ENCODE results near the gene ZNF467.

The ZNF467 gene

DNA sequence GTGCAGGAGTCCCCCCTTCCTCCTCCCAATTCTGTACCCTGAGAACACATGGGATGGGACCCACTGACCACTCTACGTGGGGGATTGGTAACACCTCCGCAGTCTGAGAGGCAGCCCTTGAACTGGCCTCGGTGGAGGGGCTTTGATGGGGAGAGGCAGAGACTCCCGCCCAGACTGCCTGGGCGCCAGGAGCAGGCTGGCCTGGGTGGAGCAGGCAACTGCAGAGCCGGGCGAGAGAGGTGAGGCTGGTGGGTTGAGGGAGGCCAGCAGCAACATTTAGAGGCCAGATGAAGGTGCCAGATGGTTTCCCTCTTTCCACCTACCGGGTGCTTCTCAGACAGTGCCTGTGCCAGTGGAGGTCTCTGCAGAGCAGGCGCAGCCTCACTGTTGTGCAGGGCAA, 30.7 kb upstream of the ZNF467 start:
- Histone ChIP-seq H3K27me3 (ENCODE audit: control insufficient read depth, insufficient read depth, low read length) (no peaks in the 10 kb centered on the region), H3K27ac (ENCODE audit: low read length) (no peak overlapping the region), H3K9ac (ENCODE audit: low read length) (no peak overlapping the region), H3K4me1 (ENCODE audit: control insufficient read depth, low read depth, low read length) (no peaks in the 10 kb centered on the region), H3K9me3 (ENCODE audit: control insufficient read depth, low read depth, low read length) (no peaks in the 10 kb centered on the region), H3K36me3 (ENCODE audit: control insufficient read depth, low read depth, low read length) (no peaks in the 10 kb centered on the region), H3K4me3 (ENCODE audit: low read length) (no peak overlapping the region)

DNA sequence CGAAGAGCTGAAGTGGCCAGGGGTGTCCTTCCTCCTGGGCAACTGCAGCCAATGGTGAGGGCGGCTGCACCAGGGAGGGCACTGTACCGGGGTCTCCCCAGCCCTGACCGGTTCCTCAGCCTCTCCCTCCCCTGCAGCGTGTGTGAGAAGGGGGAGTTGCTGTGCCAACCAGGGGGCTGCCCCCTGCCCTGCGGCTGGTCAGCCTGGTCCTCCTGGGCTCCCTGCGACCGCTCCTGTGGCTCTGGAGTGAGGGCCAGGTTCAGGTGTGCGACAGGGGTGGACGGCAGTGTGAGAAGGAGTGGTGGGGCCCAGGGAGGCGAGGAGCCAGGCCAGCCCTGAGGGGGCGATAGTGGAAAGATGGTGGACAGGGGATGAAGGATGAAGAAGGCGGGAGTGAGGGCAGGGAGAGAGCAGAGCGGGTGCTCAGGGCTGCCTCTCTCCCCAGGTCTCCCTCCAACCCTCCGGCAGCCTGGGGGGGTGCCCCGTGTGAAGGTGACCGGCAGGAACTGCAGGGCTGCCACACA, 30.2 kb upstream of the ZNF467 start:
- no peaks in the 10 kb centered on the region for H3K9me3 ChIP-seq (ENCODE audit: control insufficient read depth, low read depth, low read length)
- no peak overlapping the region for H3K9ac ChIP-seq (ENCODE audit: low read length)
- no peaks in the 10 kb centered on the region for H3K4me1 ChIP-seq (ENCODE audit: control insufficient read depth, low read depth, low read length)
- no peaks in the 10 kb centered on the region for H3K36me3 ChIP-seq (ENCODE audit: control insufficient read depth, low read depth, low read length)
- no peak overlapping the region for H3K4me3 ChIP-seq (ENCODE audit: low read length)
- H3K27me3 ChIP-seq (ENCODE audit: control insufficient read depth, insufficient read depth, low read length) = no peaks in the 10 kb centered on the region
- no peak overlapping the region for H3K27ac ChIP-seq (ENCODE audit: low read length)

DNA sequence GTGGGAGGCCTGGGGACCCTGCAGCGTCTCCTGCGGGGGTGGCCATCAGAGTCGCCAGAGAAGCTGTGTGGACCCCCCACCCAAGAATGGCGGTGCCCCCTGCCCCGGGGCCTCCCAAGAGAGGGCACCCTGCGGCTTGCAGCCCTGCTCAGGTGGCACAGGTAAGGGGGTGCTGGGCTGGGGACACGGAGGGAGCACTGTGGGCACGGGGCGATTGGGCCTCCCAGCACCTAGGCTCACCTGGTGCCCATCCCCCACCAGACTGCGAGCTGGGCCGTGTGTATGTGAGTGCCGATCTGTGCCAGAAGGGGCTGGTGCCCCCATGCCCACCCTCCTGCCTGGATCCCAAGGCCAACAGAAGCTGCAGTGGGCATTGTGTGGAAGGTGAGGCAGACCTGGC, 29.6 kb upstream of the ZNF467 start:
- Histone ChIP-seq H3K9me3 (ENCODE audit: control insufficient read depth, low read depth, low read length) (no peaks in the 10 kb centered on the region), H3K27me3 (ENCODE audit: control insufficient read depth, insufficient read depth, low read length) (no peaks in the 10 kb centered on the region), H3K4me3 (ENCODE audit: low read length) (no peak overlapping the region), H3K9ac (ENCODE audit: low read length) (no peak overlapping the region), H3K36me3 (ENCODE audit: control insufficient read depth, low read depth, low read length) (no peaks in the 10 kb centered on the region), H3K4me1 (ENCODE audit: control insufficient read depth, low read depth, low read length) (no peaks in the 10 kb centered on the region), H3K27ac (ENCODE audit: low read length) (no peak overlapping the region)

DNA sequence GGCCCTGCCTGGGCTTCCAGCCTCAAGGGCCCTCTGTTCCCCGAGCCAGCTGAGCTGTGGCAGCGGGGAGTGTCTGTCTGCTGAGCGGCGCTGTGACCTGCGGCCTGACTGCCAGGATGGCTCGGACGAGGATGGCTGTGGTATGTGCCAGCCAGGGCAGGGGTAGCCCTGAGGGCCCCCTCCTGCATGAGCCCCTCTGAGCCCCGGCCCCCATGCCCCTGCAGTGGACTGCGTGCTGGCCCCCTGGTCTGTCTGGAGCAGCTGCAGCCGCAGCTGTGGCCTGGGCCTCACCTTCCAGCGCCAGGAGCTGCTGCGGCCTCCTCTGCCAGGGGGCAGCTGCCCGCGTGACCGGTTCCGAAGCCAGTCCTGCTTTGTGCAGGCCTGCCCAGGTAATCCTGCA, 28.4 kb upstream of the ZNF467 start:
- no peaks in the 10 kb centered on the region for H3K27me3 ChIP-seq (ENCODE audit: control insufficient read depth, insufficient read depth, low read length)
- H3K4me1 ChIP-seq (ENCODE audit: control insufficient read depth, low read depth, low read length) = no peaks in the 10 kb centered on the region
- H3K9ac ChIP-seq (ENCODE audit: low read length) = no peak overlapping the region
- no peak overlapping the region for H3K27ac ChIP-seq (ENCODE audit: low read length)
- H3K4me3 ChIP-seq (ENCODE audit: low read length) = no peak overlapping the region
- no peaks in the 10 kb centered on the region for H3K36me3 ChIP-seq (ENCODE audit: control insufficient read depth, low read depth, low read length)
- no peaks in the 10 kb centered on the region for H3K9me3 ChIP-seq (ENCODE audit: control insufficient read depth, low read depth, low read length)

DNA sequence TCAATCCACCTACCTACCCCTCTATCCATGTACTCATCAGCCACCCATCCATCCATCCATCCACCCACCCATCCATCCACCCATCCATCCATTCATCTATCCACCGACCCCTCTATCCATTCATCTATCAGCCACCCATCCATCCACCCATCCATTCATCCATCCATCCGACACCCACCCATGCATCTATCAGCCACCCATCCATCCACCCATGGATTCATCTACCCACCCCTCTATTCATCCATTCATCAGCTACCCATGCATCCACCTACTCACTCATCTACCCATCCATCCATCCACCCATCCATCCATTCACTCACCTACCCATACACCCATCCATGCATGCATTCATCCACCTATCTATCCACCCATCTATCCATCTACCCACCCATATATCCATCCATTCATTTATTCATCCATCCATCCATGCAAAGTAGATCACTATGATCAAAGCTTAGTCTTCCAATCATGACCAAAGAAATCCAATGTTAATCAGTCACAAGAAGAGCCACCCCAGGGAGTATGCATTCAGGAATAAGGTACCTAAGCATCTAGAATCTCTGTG, 27.7 kb upstream of the ZNF467 start:
- Histone ChIP-seq H3K9me3 (ENCODE audit: control insufficient read depth, low read depth, low read length) (no peaks in the 10 kb centered on the region), H3K27me3 (ENCODE audit: control insufficient read depth, insufficient read depth, low read length) (no peaks in the 10 kb centered on the region), H3K4me3 (ENCODE audit: low read length) (no peak overlapping the region), H3K27ac (ENCODE audit: low read length) (no peak overlapping the region), H3K4me1 (ENCODE audit: control insufficient read depth, low read depth, low read length) (no peaks in the 10 kb centered on the region), H3K36me3 (ENCODE audit: control insufficient read depth, low read depth, low read length) (no peaks in the 10 kb centered on the region), H3K9ac (ENCODE audit: low read length) (no peak overlapping the region)

DNA sequence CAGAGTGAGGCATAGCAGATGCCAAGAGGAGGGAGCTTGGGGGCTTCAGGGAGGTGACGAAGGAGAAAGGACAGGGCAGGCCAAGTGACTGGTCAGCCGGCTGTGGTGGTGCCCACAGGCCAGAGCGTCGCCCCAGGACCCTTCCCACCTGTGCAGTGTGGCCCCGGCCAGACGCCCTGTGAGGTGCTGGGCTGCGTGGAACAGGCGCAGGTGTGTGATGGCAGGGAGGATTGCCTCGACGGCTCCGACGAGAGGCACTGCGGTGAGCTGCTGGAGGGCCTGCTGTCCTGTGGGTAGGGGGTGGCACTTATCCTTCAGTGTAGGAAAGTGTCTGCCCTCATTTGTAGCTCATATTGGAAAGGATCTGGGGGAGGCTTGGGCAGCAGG, 26.8 kb upstream of the ZNF467 start:
- no peaks in the 10 kb centered on the region for H3K36me3 ChIP-seq (ENCODE audit: control insufficient read depth, low read depth, low read length)
- no peaks in the 10 kb centered on the region for H3K27me3 ChIP-seq (ENCODE audit: control insufficient read depth, insufficient read depth, low read length)
- H3K27ac ChIP-seq (ENCODE audit: low read length) = no peak overlapping the region
- no peaks in the 10 kb centered on the region for H3K4me1 ChIP-seq (ENCODE audit: control insufficient read depth, low read depth, low read length)
- H3K4me3 ChIP-seq (ENCODE audit: low read length) = no peak overlapping the region
- no peak overlapping the region for H3K9ac ChIP-seq (ENCODE audit: low read length)
- no peaks in the 10 kb centered on the region for H3K9me3 ChIP-seq (ENCODE audit: control insufficient read depth, low read depth, low read length)

DNA sequence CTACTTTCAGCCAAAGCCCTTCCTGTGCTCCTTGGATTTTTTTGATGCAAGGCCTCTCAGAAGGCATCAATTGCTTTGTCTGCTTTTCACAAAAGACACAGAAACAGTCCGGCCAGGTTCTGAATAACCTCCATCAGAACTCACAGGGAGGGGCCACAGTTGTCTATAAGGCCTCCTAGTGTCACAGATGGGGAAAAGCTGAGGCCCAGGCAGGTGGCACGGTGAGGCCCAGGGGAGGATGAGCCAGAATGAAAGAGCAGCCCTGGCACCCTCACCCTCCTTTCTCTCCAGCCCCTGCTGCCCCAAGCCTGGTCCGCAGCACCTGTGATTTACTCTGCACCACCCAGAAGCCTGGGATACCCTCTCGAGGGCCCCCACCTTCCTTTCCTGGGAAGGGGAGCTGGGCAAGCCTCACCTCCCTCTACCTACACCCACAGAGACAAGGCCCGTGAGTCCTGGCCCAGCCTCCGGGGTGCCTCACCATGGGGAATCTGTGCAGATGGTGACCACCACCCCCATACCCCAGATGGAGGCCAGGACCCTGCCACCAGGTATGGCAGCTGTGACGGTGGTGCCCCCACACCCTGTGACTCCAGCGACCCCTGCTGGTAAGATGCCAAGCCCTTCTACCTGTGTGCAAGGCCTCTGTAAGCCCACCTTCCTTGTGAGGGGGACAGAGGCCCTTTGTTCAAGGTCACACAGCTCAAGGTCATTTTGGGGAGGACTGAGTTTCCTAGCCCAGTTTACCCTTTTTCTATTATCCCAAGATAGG, 26.2 kb upstream of the ZNF467 start:
- H3K36me3 ChIP-seq (ENCODE audit: control insufficient read depth, low read depth, low read length) = no peaks in the 10 kb centered on the region
- H3K27me3 ChIP-seq (ENCODE audit: control insufficient read depth, insufficient read depth, low read length) = no peaks in the 10 kb centered on the region
- no peaks in the 10 kb centered on the region for H3K4me1 ChIP-seq (ENCODE audit: control insufficient read depth, low read depth, low read length)
- no peak overlapping the region for H3K9ac ChIP-seq (ENCODE audit: low read length)
- no peak overlapping the region for H3K4me3 ChIP-seq (ENCODE audit: low read length)
- H3K27ac ChIP-seq (ENCODE audit: low read length) = no peak overlapping the region
- H3K9me3 ChIP-seq (ENCODE audit: control insufficient read depth, low read depth, low read length) = no peaks in the 10 kb centered on the region

DNA sequence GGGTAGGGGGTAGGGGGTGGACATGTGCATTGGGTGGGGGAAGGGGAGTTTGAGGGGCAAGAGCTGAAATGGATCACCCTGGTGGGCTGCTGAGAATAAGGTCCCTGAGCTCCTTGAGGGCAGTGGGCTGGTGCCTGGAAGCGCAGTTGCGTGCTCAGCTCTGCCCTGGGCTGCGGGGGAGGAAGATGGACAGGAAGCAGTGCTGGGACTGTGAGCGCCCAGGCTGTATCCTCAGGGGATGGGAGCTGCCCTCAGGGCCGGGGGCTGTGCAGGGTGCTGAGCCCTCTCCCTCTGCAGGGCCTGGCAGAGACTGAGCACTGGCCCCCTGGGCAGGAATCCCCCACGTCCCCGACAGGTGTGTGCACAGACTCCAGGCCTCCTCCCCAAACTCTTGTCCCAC, 24.4 kb upstream of the ZNF467 start:
- no peak overlapping the region for H3K27ac ChIP-seq (ENCODE audit: low read length)
- no peaks in the 10 kb centered on the region for H3K36me3 ChIP-seq (ENCODE audit: control insufficient read depth, low read depth, low read length)
- H3K4me3 ChIP-seq (ENCODE audit: low read length) = no peak overlapping the region
- no peaks in the 10 kb centered on the region for H3K4me1 ChIP-seq (ENCODE audit: control insufficient read depth, low read depth, low read length)
- no peak overlapping the region for H3K9ac ChIP-seq (ENCODE audit: low read length)
- H3K9me3 ChIP-seq (ENCODE audit: control insufficient read depth, low read depth, low read length) = no peaks in the 10 kb centered on the region
- no peaks in the 10 kb centered on the region for H3K27me3 ChIP-seq (ENCODE audit: control insufficient read depth, insufficient read depth, low read length)

DNA sequence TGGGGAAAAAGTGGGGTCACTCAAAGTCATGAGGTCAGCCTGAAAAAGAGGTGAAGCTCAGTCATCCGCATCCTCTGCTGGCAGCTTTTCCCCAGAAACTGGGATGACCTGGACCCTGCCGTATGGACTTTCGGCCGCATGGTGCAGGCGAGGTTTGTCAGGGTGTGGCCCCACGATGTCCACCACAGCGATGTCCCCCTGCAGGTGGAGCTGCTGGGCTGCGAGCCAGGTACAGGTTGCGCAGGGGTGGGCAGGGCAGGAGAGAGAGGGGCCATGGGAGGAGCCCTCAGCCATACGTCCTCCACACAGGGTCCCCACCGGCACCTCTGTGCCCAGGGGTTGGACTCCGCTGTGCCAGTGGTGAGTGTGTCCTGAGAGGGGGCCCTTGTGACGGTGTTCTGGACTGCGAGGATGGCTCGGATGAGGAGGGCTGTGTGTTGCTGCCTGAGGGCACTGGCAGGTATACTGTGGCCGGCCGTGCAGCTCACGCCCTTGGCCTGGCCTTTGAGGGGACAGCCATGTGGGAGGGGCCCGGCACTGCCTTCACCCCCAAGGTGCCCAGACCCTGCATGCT, 23.0 kb upstream of the ZNF467 start:
- H3K27me3 ChIP-seq (ENCODE audit: control insufficient read depth, insufficient read depth, low read length) = peaks cover under 1% of the 10 kb centered on the region
- H3K9ac ChIP-seq (ENCODE audit: low read length) = no peak overlapping the region
- H3K4me3 ChIP-seq (ENCODE audit: low read length) = no peak overlapping the region
- no peaks in the 10 kb centered on the region for H3K9me3 ChIP-seq (ENCODE audit: control insufficient read depth, low read depth, low read length)
- H3K36me3 ChIP-seq (ENCODE audit: control insufficient read depth, low read depth, low read length) = no peaks in the 10 kb centered on the region
- no peak overlapping the region for H3K27ac ChIP-seq (ENCODE audit: low read length)
- no peaks in the 10 kb centered on the region for H3K4me1 ChIP-seq (ENCODE audit: control insufficient read depth, low read depth, low read length)

DNA sequence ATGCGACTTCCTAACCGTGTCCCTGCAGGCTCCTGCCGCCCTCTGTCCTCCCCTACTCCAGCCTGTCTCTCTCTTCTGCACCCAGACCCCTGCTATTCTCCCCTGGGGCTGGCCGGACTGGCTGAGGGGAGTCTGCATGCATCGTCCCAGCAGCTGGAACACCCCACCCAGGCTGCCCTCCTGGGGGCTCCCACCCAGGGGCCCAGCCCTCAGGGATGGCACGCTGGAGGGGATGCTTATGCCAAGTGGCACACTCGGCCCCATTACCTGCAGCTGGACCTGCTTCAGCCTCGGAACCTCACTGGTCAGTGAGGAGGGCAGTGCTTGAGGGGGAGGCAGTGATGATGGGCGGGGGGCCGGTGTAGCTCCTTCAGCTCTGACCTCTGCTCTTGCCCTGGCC, 21.7 kb upstream of the ZNF467 start:
- Histone ChIP-seq H3K27ac (ENCODE audit: low read length) (no peak overlapping the region), H3K27me3 (ENCODE audit: control insufficient read depth, insufficient read depth, low read length) (peaks cover 13% of the 10 kb centered on the region), H3K9ac (ENCODE audit: low read length) (no peak overlapping the region), H3K9me3 (ENCODE audit: control insufficient read depth, low read depth, low read length) (no peaks in the 10 kb centered on the region), H3K4me3 (ENCODE audit: low read length) (no peak overlapping the region), H3K36me3 (ENCODE audit: control insufficient read depth, low read depth, low read length) (no peaks in the 10 kb centered on the region), H3K4me1 (ENCODE audit: control insufficient read depth, low read depth, low read length) (no peaks in the 10 kb centered on the region)

DNA sequence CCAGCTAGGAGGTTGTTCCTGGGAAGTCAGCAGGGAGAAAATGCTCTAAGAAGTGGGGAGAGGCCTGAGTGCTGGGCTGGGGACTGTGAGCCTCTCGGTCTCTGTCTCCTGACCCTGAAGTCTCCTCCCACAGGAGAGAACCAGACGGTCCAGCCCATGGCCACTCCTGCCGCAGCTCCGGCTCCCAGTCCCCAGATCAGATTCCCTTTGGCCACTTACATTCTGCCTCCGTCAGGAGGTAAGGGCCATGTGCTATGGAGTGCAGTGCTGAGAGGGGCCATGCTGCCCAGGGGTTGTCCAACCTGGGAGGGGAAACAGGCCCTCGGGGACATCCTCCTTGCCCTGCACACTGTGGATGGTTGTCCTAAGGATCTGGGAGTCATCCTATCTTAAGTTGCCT, 21.3 kb upstream of the ZNF467 start:
- Histone ChIP-seq H3K36me3 (ENCODE audit: control insufficient read depth, low read depth, low read length) (no peaks in the 10 kb centered on the region), H3K4me1 (ENCODE audit: control insufficient read depth, low read depth, low read length) (no peaks in the 10 kb centered on the region), H3K27ac (ENCODE audit: low read length) (no peak overlapping the region), H3K9ac (ENCODE audit: low read length) (no peak overlapping the region), H3K9me3 (ENCODE audit: control insufficient read depth, low read depth, low read length) (no peaks in the 10 kb centered on the region), H3K27me3 (ENCODE audit: control insufficient read depth, insufficient read depth, low read length) (peaks cover 17% of the 10 kb centered on the region), H3K4me3 (ENCODE audit: low read length) (no peak overlapping the region)

DNA sequence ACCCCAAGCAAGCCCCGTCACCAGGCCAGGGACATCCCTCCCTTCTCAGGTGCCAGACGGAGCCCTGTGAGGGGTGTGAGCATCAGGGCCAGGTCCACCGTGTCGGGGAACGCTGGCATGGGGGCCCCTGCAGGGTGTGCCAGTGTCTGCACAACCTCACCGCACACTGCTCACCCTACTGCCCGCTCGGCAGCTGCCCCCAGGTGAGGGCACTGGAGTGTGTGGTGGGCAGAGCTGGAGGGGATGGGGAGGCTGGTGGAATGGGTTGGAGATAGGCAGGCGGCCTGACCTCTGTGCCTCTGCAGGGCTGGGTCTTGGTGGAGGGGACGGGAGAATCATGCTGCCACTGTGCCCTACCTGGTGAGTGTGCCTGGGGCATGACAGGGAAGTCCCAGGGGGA, 19.9 kb upstream of the ZNF467 start:
- H3K9ac ChIP-seq (ENCODE audit: low read length) = no peak overlapping the region
- peaks cover 31% of the 10 kb centered on the region for H3K27me3 ChIP-seq (ENCODE audit: control insufficient read depth, insufficient read depth, low read length)
- no peaks in the 10 kb centered on the region for H3K36me3 ChIP-seq (ENCODE audit: control insufficient read depth, low read depth, low read length)
- H3K4me1 ChIP-seq (ENCODE audit: control insufficient read depth, low read depth, low read length) = no peaks in the 10 kb centered on the region
- no peak overlapping the region for H3K4me3 ChIP-seq (ENCODE audit: low read length)
- H3K27ac ChIP-seq (ENCODE audit: low read length) = no peak overlapping the region
- no peaks in the 10 kb centered on the region for H3K9me3 ChIP-seq (ENCODE audit: control insufficient read depth, low read depth, low read length)
